Sigmoid colon (tissue), 7 donors: ENCODE data around the gene ZNF277. TPM values are rescaled to one million over a fixed set of nuclear protein-coding genes. Genes with fewer than 3 reads are reported as not detected.

ENCODE experiments used
- DNase-seq: peaks from one replicate; pipeline ENCODE4 v3.0.0-alpha.2; 2019
- H3K27ac ChIP-seq, 4 donors: fragments of 200-600 bp; sonication (generic); one replicate each; pipeline ENCODE4 v1.5.1; 2016 to 2019; ENCODE audit warnings: mild to moderate bottlenecking in 1 of 4
- H3K27me3 ChIP-seq, 3 donors: fragments of 200-600 bp; sonication (generic); one replicate each; pipeline ENCODE4 v1.5.1; 2019; ENCODE audit warnings: mild to moderate bottlenecking in 1 of 3
- H3K36me3 ChIP-seq, 4 donors: fragments of 200-600 bp; sonication (generic); one replicate each; pipeline ENCODE4 v1.5.1; 2016 to 2019
- H3K4me1 ChIP-seq, 4 donors: fragments of 200-600 bp; sonication (generic); one replicate each; pipeline ENCODE4 v1.5.1; 2017 to 2019
- H3K4me3 ChIP-seq, 4 donors: fragments of 200-600 bp; sonication (generic); one replicate each; pipeline ENCODE4 v1.5.1; 2017 to 2019; ENCODE audit warnings: mild to moderate bottlenecking in 2 of 4, moderate library complexity in 1 of 4
- H3K9me3 ChIP-seq, 4 donors: fragments of 200-600 bp in 3 of 4; sonication (generic) in 3 of 4; one replicate each; pipeline versions ENCODE4 v1.5.1 to v1.6.1; 2013 to 2019
- CTCF ChIP-seq, 4 experiments: fragments of 450-650 bp in 3 of 4; fragments of 200-600 bp in 1 of 4; IDR thresholded peaks; one replicate each; pipeline ENCODE4 v1.5.1; 2016 to 2019; ENCODE audit warnings: antibody characterized with exemption in 4 of 4, mild to moderate bottlenecking in 3 of 4, moderate library complexity in 2 of 4
- EP300 ChIP-seq, 4 donors: sonication (generic); formaldehyde crosslinking; IDR thresholded peaks; one replicate each; pipeline ENCODE4 v1.6.1; 2017; ENCODE audit warnings: antibody characterized with exemption in 4 of 4
- POLR2A ChIP-seq, 2 donors: fragments of 450-650 bp; IDR thresholded peaks; one replicate each; pipeline ENCODE4 v1.6.1; 2016; ENCODE audit warnings: antibody characterized with exemption in 2 of 2, mild to moderate bottlenecking in 2 of 2, moderate library complexity in 2 of 2
- POLR2AphosphoS5 ChIP-seq, 4 donors: sonication (generic); formaldehyde crosslinking; IDR thresholded peaks; one replicate each; pipeline ENCODE4 v1.6.1; 2017; ENCODE audit warnings: antibody characterized with exemption in 4 of 4
- WGBS, 2 donors: extraction: QIAGEN DNeasy Blood & Tissue Kit; methylation state at CpG; one replicate each; pipeline ENCODE4 v1.1.7; 2013; 5-methylcytosine and 5-hydroxymethylcytosine counted together
- intact Hi-C: fragments of 100-400 bp; cut with DNase I; formaldehyde crosslinking; loops from one replicate; pipeline ENCODE4 v1.15.1; 2023
- polyA plus RNA-seq, 3 donors: library from polyadenylated mRNA; stranded (reverse); fragments of 200-250 nt; gene quantifications; one replicate each; pipeline ENCODE4 v1.2.3, GENCODE V29; 2013
- total RNA-seq, 4 donors: library from RNA; depleted of rRNA; stranded (reverse); fragments of >200 nt; gene quantifications; one replicate each; pipeline ENCODE4 v1.1.0, GENCODE V29; 2016
- donor health status: healthy with polysubstance abuse.
- donor health status: Bipolar disorder and iron deficiency.
- donor health status: healthy.

The ZNF277 gene
- total and polyA plus RNA-seq, 7 donors, result 15.8 to 49.3 (median 39.0) TPM

- TF ChIP-seq CTCF (IDR thresholded peaks at IDR 0.05), result no peak
- no peak for TF ChIP-seq POLR2AphosphoS5 (IDR thresholded peaks at IDR 0.05)
- TF ChIP-seq POLR2A (IDR thresholded peaks at IDR 0.05), result no peak
- no peak for TF ChIP-seq EP300 (IDR thresholded peaks at IDR 0.05)
- Histone ChIP-seq H3K27me3 (no peaks in the 10 kb centered on the region), H3K27ac (no peak overlapping the region), H3K4me3 (no peak overlapping the region), H3K9me3 (no peaks in the 10 kb centered on the region), H3K36me3 (peaks cover 0 to 23% (median 5%) of the 10 kb centered on the region in 4 donors), H3K4me1 (peaks cover 0 to 28% (median 6%) of the 10 kb centered on the region in 4 donors)
- intact Hi-C loops, result no loop called here
- no peak for DNase-seq
- WGBS, 2 donors, result 89 to 92% methylated on average over 4 of the region's 4 CpGs
These were observed 140.0 kb downstream of the ZNF277 start for GRCh38 chr7:112346381-112347060.

- peaks cover 0 to 28% (median 6%) of the 10 kb centered on the region in 4 donors for H3K4me1 ChIP-seq
- H3K36me3 ChIP-seq, result peaks cover 0 to 19% (median 3%) of the 10 kb centered on the region in 4 donors
- no peak for DNase-seq
- no peaks in the 10 kb centered on the region for H3K27me3 ChIP-seq
- H3K27ac ChIP-seq, result no peak overlapping the region
- H3K4me3 ChIP-seq, result no peak overlapping the region
- no peaks in the 10 kb centered on the region for H3K9me3 ChIP-seq
- no peak for TF ChIP-seq POLR2A (IDR thresholded peaks at IDR 0.05)
- intact Hi-C loops, result no loop called here
These were observed 140.6 kb downstream of the ZNF277 start for GRCh38 chr7:112347088-112347487.

GRCh38 chr7:112350585-112350984, 144.1 kb downstream of the ZNF277 start:
- Histone ChIP-seq H3K4me3 (no peak overlapping the region), H3K9me3 (no peaks in the 10 kb centered on the region), H3K4me1 (peaks cover 0 to 28% (median 6%) of the 10 kb centered on the region in 4 donors), H3K27me3 (no peaks in the 10 kb centered on the region), H3K27ac (no peak overlapping the region), H3K36me3 (no peaks in the 10 kb centered on the region)
- WGBS, 2 donors, result 92 to 96% methylated on average over 1 of the region's 1 CpG
- DNase-seq, result no peak
- intact Hi-C loops, result no loop called here
- TF ChIP-seq CTCF (IDR thresholded peaks at IDR 0.05) (no peak), EP300 (IDR thresholded peaks at IDR 0.05) (no peak), POLR2A (IDR thresholded peaks at IDR 0.05) (no peak), POLR2AphosphoS5 (IDR thresholded peaks at IDR 0.05) (no peak)

GRCh38 chr7:112356596-112356995, 150.1 kb downstream of the ZNF277 start:
- no peaks in the 10 kb centered on the region for H3K27me3 ChIP-seq
- H3K27ac ChIP-seq, result no peak overlapping the region
- no peak overlapping the region for H3K4me3 ChIP-seq
- WGBS, 2 donors, result 86 to 92% methylated on average over 2 of the region's 2 CpGs
- intact Hi-C loops, result no loop called here
- no peaks in the 10 kb centered on the region for H3K36me3 ChIP-seq
- TF ChIP-seq POLR2A (IDR thresholded peaks at IDR 0.05) (no peak), POLR2AphosphoS5 (IDR thresholded peaks at IDR 0.05) (no peak), CTCF (IDR thresholded peaks at IDR 0.05) (no peak), EP300 (IDR thresholded peaks at IDR 0.05) (no peak)
- no peaks in the 10 kb centered on the region for H3K9me3 ChIP-seq
- H3K4me1 ChIP-seq, result peaks cover 0 to 6% (median 2%) of the 10 kb centered on the region in 4 donors
- DNase-seq, result no peak

- 78 to 82% methylated on average over 4 of the region's 4 CpGs for WGBS, 2 donors
- intact Hi-C loops, result no loop called here
- Histone ChIP-seq H3K4me1 (peaks cover 0 to 10% (median 3%) of the 10 kb centered on the region in 4 donors), H3K27me3 (no peaks in the 10 kb centered on the region), H3K9me3 (no peaks in the 10 kb centered on the region), H3K27ac (no peak overlapping the region), H3K36me3 (no peaks in the 10 kb centered on the region), H3K4me3 (no peak overlapping the region)
- no peak for DNase-seq
- TF ChIP-seq POLR2A (IDR thresholded peaks at IDR 0.05), result no peak
- no peak for TF ChIP-seq EP300 (IDR thresholded peaks at IDR 0.05)
- TF ChIP-seq POLR2AphosphoS5 (IDR thresholded peaks at IDR 0.05), result no peak
- no peak for TF ChIP-seq CTCF (IDR thresholded peaks at IDR 0.05)
These were observed 150.6 kb downstream of the ZNF277 start for GRCh38 chr7:112357136-112357535.
